ENCODE measurements around the gene PARN.

- TF ChIP-seq EZH2phosphoT487 (IDR thresholded peaks at IDR 0.05; ENCODE audit: insufficient read depth, low read depth) = no peak
- TF ChIP-seq EZH2 (IDR thresholded peaks at IDR 0.05; ENCODE audit: insufficient read depth, poor library complexity, severe bottlenecking) = no peak
Observed at GRCh38 chr16:14496786-14497185, 133.3 kb downstream of the PARN start.
